ENCODE data around the gene LHFPL6.
A peak's percentile ranks its signal among the peaks of the same experiment; 100 is the strongest.

LHFPL6 gene

GRCh38 chr13:39575641-39576238 is 27.3 kb downstream of the LHFPL6 start:
- H2BK120ac ChIP-seq (ENCODE audit: insufficient read depth, low read length, poor library complexity), result no peak overlapping the region
- no peaks in the 10 kb centered on the region for H3K27me3 ChIP-seq (ENCODE audit: insufficient read depth, low read length)
- no peak overlapping the region for H2AK5ac ChIP-seq (ENCODE audit: low read length)
- H3K27ac ChIP-seq (ENCODE audit: low read depth, low read length), result no peak overlapping the region
- H3K23ac ChIP-seq (ENCODE audit: low read length), result no peak overlapping the region
- no peak overlapping the region for H2AFZ ChIP-seq (ENCODE audit: insufficient read depth, low read length, poor library complexity)
- H3K4ac ChIP-seq (ENCODE audit: low read depth, low read length), result no peak overlapping the region
- no CpG with 5 or more reads among the region's 11 CpGs for WGBS (ENCODE audit: extremely low coverage, insufficient coverage, insufficient read length)
- H3K18ac ChIP-seq (ENCODE audit: low read length), result no peak overlapping the region
- no peak overlapping the region for H2BK5ac ChIP-seq (ENCODE audit: low read depth, low read length, poor library complexity)
- H3K4me2 ChIP-seq (ENCODE audit: low read length), result no peak overlapping the region
- no peaks in the 10 kb centered on the region for H3K36me3 ChIP-seq (ENCODE audit: control insufficient read depth in 1 of 2, insufficient read depth in 2 of 2, low read length in 2 of 2)
- no peak for DNase-seq
- no peaks in the 10 kb centered on the region for H3K79me1 ChIP-seq (ENCODE audit: low read length)
- no peak overlapping the region for H3K4me3 ChIP-seq (ENCODE audit: low read depth, low read length)
- no peaks in the 10 kb centered on the region for H3K4me1 ChIP-seq (ENCODE audit: control insufficient read depth in 1 of 2, insufficient read depth in 2 of 2, low read length in 2 of 2)
- no peak overlapping the region for H4K91ac ChIP-seq (ENCODE audit: low read depth, low read length)
- no peak overlapping the region for H2BK12ac ChIP-seq (ENCODE audit: low read length)
- H3K9me3 ChIP-seq (ENCODE audit: insufficient read depth, low read depth, low read length), result no peaks in the 10 kb centered on the region
- no peak overlapping the region for H3K14ac ChIP-seq (ENCODE audit: low read length)
- no peaks in the 10 kb centered on the region for H3K79me2 ChIP-seq (ENCODE audit: control insufficient read depth, insufficient read depth, low read length, poor library complexity)
- H3K9ac ChIP-seq (ENCODE audit: low read length), result no peak overlapping the region
- H4K12ac ChIP-seq (ENCODE audit: low read depth, low read length), result no peak overlapping the region
- no peak overlapping the region for H4K8ac ChIP-seq (ENCODE audit: low read depth, low read length)

- H3K18ac ChIP-seq (ENCODE audit: low read length), result no peak overlapping the region
- no peak for DNase-seq
- H3K4me3 ChIP-seq (ENCODE audit: low read depth, low read length), result no peak overlapping the region
- H4K12ac ChIP-seq (ENCODE audit: low read depth, low read length), result no peak overlapping the region
- no peak overlapping the region for H4K8ac ChIP-seq (ENCODE audit: low read depth, low read length)
- no peaks in the 10 kb centered on the region for H3K4me1 ChIP-seq (ENCODE audit: control insufficient read depth in 1 of 2, insufficient read depth in 2 of 2, low read length in 2 of 2)
- H3K4ac ChIP-seq (ENCODE audit: low read depth, low read length), result no peak overlapping the region
- H2BK5ac ChIP-seq (ENCODE audit: low read depth, low read length, poor library complexity), result no peak overlapping the region
- no peak overlapping the region for H3K27ac ChIP-seq (ENCODE audit: low read depth, low read length)
- H2AK5ac ChIP-seq (ENCODE audit: low read length), result no peak overlapping the region
- H3K27me3 ChIP-seq (ENCODE audit: insufficient read depth, low read length), result no peaks in the 10 kb centered on the region
- H3K4me2 ChIP-seq (ENCODE audit: low read length), result no peak overlapping the region
- no peak overlapping the region for H3K9ac ChIP-seq (ENCODE audit: low read length)
- no peak overlapping the region for H2BK12ac ChIP-seq (ENCODE audit: low read length)
- H2BK120ac ChIP-seq (ENCODE audit: insufficient read depth, low read length, poor library complexity), result no peak overlapping the region
- no peak overlapping the region for H2AFZ ChIP-seq (ENCODE audit: insufficient read depth, low read length, poor library complexity)
- no peaks in the 10 kb centered on the region for H3K9me3 ChIP-seq (ENCODE audit: insufficient read depth, low read depth, low read length)
- no peaks in the 10 kb centered on the region for H3K36me3 ChIP-seq (ENCODE audit: control insufficient read depth in 1 of 2, insufficient read depth in 2 of 2, low read length in 2 of 2)
- no peak overlapping the region for H3K23ac ChIP-seq (ENCODE audit: low read length)
- no peak overlapping the region for H3K14ac ChIP-seq (ENCODE audit: low read length)
- WGBS (ENCODE audit: extremely low coverage, insufficient coverage, insufficient read length), result no CpG with 5 or more reads among the region's 15 CpGs
- H3K79me2 ChIP-seq (ENCODE audit: control insufficient read depth, insufficient read depth, low read length, poor library complexity), result no peaks in the 10 kb centered on the region
- H3K79me1 ChIP-seq (ENCODE audit: low read length), result no peaks in the 10 kb centered on the region
- no peak overlapping the region for H4K91ac ChIP-seq (ENCODE audit: low read depth, low read length)
Observed at GRCh38 chr13:39571502-39572092, 31.4 kb downstream of the LHFPL6 start.

- no CpG with 5 or more reads among the region's 1 CpG for WGBS (ENCODE audit: extremely low coverage, insufficient coverage, insufficient read length)
Observed at GRCh38 chr13:39567569-39567968, 35.4 kb downstream of the LHFPL6 start.

GRCh38 chr13:39566216-39566869 is 36.6 kb downstream of the LHFPL6 start:
- Histone ChIP-seq H4K12ac (ENCODE audit: low read depth, low read length) (no peak overlapping the region), H3K79me2 (ENCODE audit: control insufficient read depth, insufficient read depth, low read length, poor library complexity) (no peaks in the 10 kb centered on the region), H2AFZ (ENCODE audit: insufficient read depth, low read length, poor library complexity) (no peak overlapping the region), H3K27ac (ENCODE audit: low read depth, low read length) (no peak overlapping the region), H3K18ac (ENCODE audit: low read length) (no peak overlapping the region), H3K4me2 (ENCODE audit: low read length) (no peak overlapping the region), H3K79me1 (ENCODE audit: low read length) (no peaks in the 10 kb centered on the region), H3K4ac (ENCODE audit: low read depth, low read length) (no peak overlapping the region), H3K14ac (ENCODE audit: low read length) (no peak overlapping the region), H3K36me3 (ENCODE audit: control insufficient read depth in 1 of 2, insufficient read depth in 2 of 2, low read length in 2 of 2) (no peaks in the 10 kb centered on the region), H3K23ac (ENCODE audit: low read length) (no peak overlapping the region), H2BK120ac (ENCODE audit: insufficient read depth, low read length, poor library complexity) (no peak overlapping the region), H4K8ac (ENCODE audit: low read depth, low read length) (no peak overlapping the region), H2BK5ac (ENCODE audit: low read depth, low read length, poor library complexity) (no peak overlapping the region), H2BK12ac (ENCODE audit: low read length) (no peak overlapping the region), H2AK5ac (ENCODE audit: low read length) (no peak overlapping the region), H3K9ac (ENCODE audit: low read length) (no peak overlapping the region), H3K4me1 (ENCODE audit: control insufficient read depth in 1 of 2, insufficient read depth in 2 of 2, low read length in 2 of 2) (no peaks in the 10 kb centered on the region), H3K9me3 (ENCODE audit: insufficient read depth, low read depth, low read length) (no peaks in the 10 kb centered on the region), H4K91ac (ENCODE audit: low read depth, low read length) (no peak overlapping the region), H3K27me3 (ENCODE audit: insufficient read depth, low read length) (no peaks in the 10 kb centered on the region), H3K4me3 (ENCODE audit: low read depth, low read length) (no peak overlapping the region)
- peak in 1 of 2 donors; percentile 13 for DNase-seq
- WGBS (ENCODE audit: extremely low coverage, insufficient coverage, insufficient read length), result no CpG with 5 or more reads among the region's 8 CpGs

More at GRCh38 chr13:39567569-39567968, 35.4 kb downstream of the LHFPL6 start:
- H3K18ac ChIP-seq (ENCODE audit: low read length), result no peak overlapping the region
- H3K23ac ChIP-seq (ENCODE audit: low read length), result no peak overlapping the region
- H2BK12ac ChIP-seq (ENCODE audit: low read length), result no peak overlapping the region
- no peak overlapping the region for H3K14ac ChIP-seq (ENCODE audit: low read length)
- H3K79me2 ChIP-seq (ENCODE audit: control insufficient read depth, insufficient read depth, low read length, poor library complexity), result no peaks in the 10 kb centered on the region
- H4K12ac ChIP-seq (ENCODE audit: low read depth, low read length), result no peak overlapping the region
- H3K27me3 ChIP-seq (ENCODE audit: insufficient read depth, low read length), result no peaks in the 10 kb centered on the region
- no peak overlapping the region for H2AFZ ChIP-seq (ENCODE audit: insufficient read depth, low read length, poor library complexity)
- H3K27ac ChIP-seq (ENCODE audit: low read depth, low read length), result no peak overlapping the region
- no peak overlapping the region for H3K9ac ChIP-seq (ENCODE audit: low read length)
- no peak overlapping the region for H4K91ac ChIP-seq (ENCODE audit: low read depth, low read length)
- no peak overlapping the region for H2AK5ac ChIP-seq (ENCODE audit: low read length)
- no peak overlapping the region for H2BK5ac ChIP-seq (ENCODE audit: low read depth, low read length, poor library complexity)
- no peak overlapping the region for H3K4me3 ChIP-seq (ENCODE audit: low read depth, low read length)
- no peak for DNase-seq
- H3K9me3 ChIP-seq (ENCODE audit: insufficient read depth, low read depth, low read length), result no peaks in the 10 kb centered on the region
- no peak overlapping the region for H3K4me2 ChIP-seq (ENCODE audit: low read length)
- H3K79me1 ChIP-seq (ENCODE audit: low read length), result no peaks in the 10 kb centered on the region
- no peak overlapping the region for H4K8ac ChIP-seq (ENCODE audit: low read depth, low read length)
- no peak overlapping the region for H3K4ac ChIP-seq (ENCODE audit: low read depth, low read length)
- H3K36me3 ChIP-seq (ENCODE audit: control insufficient read depth in 1 of 2, insufficient read depth in 2 of 2, low read length in 2 of 2), result no peaks in the 10 kb centered on the region
- H2BK120ac ChIP-seq (ENCODE audit: insufficient read depth, low read length, poor library complexity), result no peak overlapping the region
- no peaks in the 10 kb centered on the region for H3K4me1 ChIP-seq (ENCODE audit: control insufficient read depth in 1 of 2, insufficient read depth in 2 of 2, low read length in 2 of 2)

Data from trophoblast cell (in vitro differentiated cells and primary cell).